HG03571 (cell line): ENCODE measurements around the gene RHBDL2.
"Not testable (repeated sequence)": the region's sequence is repeated elsewhere in the genome, so short reads cannot be mapped to it uniquely, and the experiment has no call there.

Experiments used
- ATAC-seq: cut with Tn5 transposase; IDR thresholded peaks from one replicate; pipeline ENCODE4 v1.9.1; 2021; ENCODE audit not compliant: unreplicated experiment

The RHBDL2 gene

GRCh38 chr1:38941527-38942019 is at the start of gene RHBDL2:
RHBDL2 (minus strand) TSS chr1:38941830; CDS start chr1:38919212, 22,618 bp downstream.
- ATAC-seq = no peak

GRCh38 chr1:38990738-38991637 is 49.4 kb upstream of the RHBDL2 start, which contains the start of gene AKIRIN1:
AKIRIN1 (plus strand) TSS chr1:38991276; CDS start chr1:38991381, 105 bp downstream.
- ATAC-seq = peak; percentile 86

- no peak for ATAC-seq
These were observed 48.7 kb upstream of the RHBDL2 start for GRCh38 chr1:38990386-38990737.

GRCh38 chr1:38989979-38990378 is 48.3 kb upstream of the RHBDL2 start:
- ATAC-seq = no peak

GRCh38 chr1:38979380-38979779 is 37.8 kb upstream of the RHBDL2 start:
- ATAC-seq = not testable (repeated sequence)

- ATAC-seq = not testable (repeated sequence)
These were observed 36.6 kb upstream of the RHBDL2 start for GRCh38 chr1:38978245-38978542.

- ATAC-seq = not testable (repeated sequence)
These were observed 36.0 kb upstream of the RHBDL2 start for GRCh38 chr1:38977399-38978244.

- no peak for ATAC-seq
These were observed 32.2 kb upstream of the RHBDL2 start for GRCh38 chr1:38973659-38974437.

- not testable (repeated sequence) for ATAC-seq
These were observed 31.5 kb upstream of the RHBDL2 start for GRCh38 chr1:38973145-38973544.

GRCh38 chr1:38964140-38964548 is 22.5 kb upstream of the RHBDL2 start:
- no peak for ATAC-seq

- no peak for ATAC-seq
These were observed 20.9 kb upstream of the RHBDL2 start for GRCh38 chr1:38962560-38962959.

- ATAC-seq = no peak
These were observed 20.5 kb upstream of the RHBDL2 start for GRCh38 chr1:38962113-38962512.

- no peak for ATAC-seq
These were observed 17.3 kb upstream of the RHBDL2 start for GRCh38 chr1:38958967-38959366.

- ATAC-seq = no peak
These were observed 11.8 kb upstream of the RHBDL2 start for GRCh38 chr1:38953433-38953860.

- ATAC-seq = no peak
These were observed 8.9 kb upstream of the RHBDL2 start for GRCh38 chr1:38950553-38950952.

GRCh38 chr1:38944547-38944946 is 2.9 kb upstream of the RHBDL2 start:
- no peak for ATAC-seq

GRCh38 chr1:38942664-38943428 is 1.2 kb upstream of the RHBDL2 start:
- no peak for ATAC-seq

GRCh38 chr1:38941093-38941492 is 537 bp downstream of the RHBDL2 start:
- ATAC-seq = no peak

- no peak for ATAC-seq
These were observed 1.1 kb downstream of the RHBDL2 start for GRCh38 chr1:38940339-38941047.
